K562 (cell line): Measurements from ENCODE around the gene WFDC1. TPM values are rescaled to one million over a fixed set of nuclear protein-coding genes. Genes with fewer than 3 reads are reported as not detected.

Source experiments
- ATAC-seq: fragments of 200-7000 bp; cut with Tn5 transposase; 3 replicates; pipeline ENCODE4 v1.9.1; 2020; ENCODE audit warnings: moderate library complexity
- BruUV-seq: library from RNA; stranded (reverse); fragments of 400-500 nt; replicated peaks from 2 replicates; lab custom pipeline; 2021; lab: Mats Ljungman, UMichigan
- CTCF ChIA-PET: fragments of 300-600 bp; formaldehyde crosslinking; extraction: SDS; loops from one replicate; lab custom pipeline; 2021; ENCODE audit warnings: low intra/inter-chr PET ratio; lab: Yijun Ruan, JAX
- POLR2A ChIA-PET: fragments of 300-600, 350-650 bp; sonication (Branson Sonifier 250); formaldehyde crosslinking; extraction: SDS; loops from one replicate; lab custom pipeline; 2021; ENCODE audit warnings: antibody characterized with exemption, inconsistent platforms; lab: Yijun Ruan, JAX
- DNase-seq, 4 experiments: peaks; one replicate each; pipeline versions ENCODE4 v3.0.0 to v3.0.0-alpha.2; 2011 to 2018; ENCODE audit warnings: low spot score in 3 of 4, mixed read lengths in 3 of 4; ENCODE audit errors: extremely low read depth in 1 of 4
- FAIRE-seq: peaks from 2 replicates; lab custom pipeline; 2011; peaks lifted over from hg19 to GRCh38; lab: Jason Lieb, UNC
- H2AFZ ChIP-seq: 2 replicates; pipeline ENCODE4 v1.6.0; 2011; ENCODE audit warnings: low read depth, low read length, control low read depth, inconsistent platforms
- H3K27ac ChIP-seq: fragments of 200-600 bp; 3 replicates; pipeline ENCODE4 v1.8.0; 2011; ENCODE audit warnings: low read depth, mild to moderate bottlenecking, control low read depth, inconsistent platforms, low read length, moderate library complexity, mixed read lengths; ENCODE audit errors: extremely low read depth
- H3K27me3 ChIP-seq, 2 experiments: fragments of 300-600 bp in 1 of 2; 2 replicates in 1 of 2; 3 replicates in 1 of 2; pipeline versions ENCODE4 v1.6.0 to v1.8.0; 2011; ENCODE audit warnings: inconsistent platforms in 2 of 2, low read length in 2 of 2, mild to moderate bottlenecking in 1 of 2, mixed read lengths in 1 of 2, moderate library complexity in 1 of 2; ENCODE audit not compliant: control insufficient read depth in 2 of 2, insufficient read depth in 2 of 2
- H3K36me3 ChIP-seq: fragments of 300-600 bp; 3 replicates; pipeline ENCODE4 v1.8.0; 2011; ENCODE audit warnings: mild to moderate bottlenecking, low read length, inconsistent platforms; ENCODE audit not compliant: control insufficient read depth, insufficient read depth
- H3K4me1 ChIP-seq, 2 experiments: fragments of 200-600 bp in 1 of 2; replicated peaks in 1 of 2; 2 replicates in 1 of 2; 3 replicates in 1 of 2; pipeline versions ENCODE4 v1.5.1 to v1.8.0; 2011; ENCODE audit warnings: inconsistent platforms in 2 of 2, low read length in 2 of 2, mild to moderate bottlenecking in 1 of 2, mixed read lengths in 1 of 2, moderate library complexity in 1 of 2; ENCODE audit not compliant: control insufficient read depth in 2 of 2, insufficient read depth in 2 of 2
- H3K4me2 ChIP-seq: 2 replicates; pipeline ENCODE4 v1.6.1; 2011; ENCODE audit warnings: low read length, control low read depth, inconsistent platforms, mixed read lengths; ENCODE audit not compliant: insufficient read depth
- H3K4me3 ChIP-seq: fragments of 200-600 bp; sonication (generic), shearing (Covaris generic); 2 replicates; pipeline ENCODE4 v1.5.1; 2016; ENCODE audit warnings: control low read depth, inconsistent platforms
- H3K79me2 ChIP-seq: fragments of 200-600 bp; 3 replicates; pipeline ENCODE4 v1.8.0; 2011; ENCODE audit warnings: low read length, inconsistent platforms; ENCODE audit not compliant: control insufficient read depth, insufficient read depth
- H3K9ac ChIP-seq, 2 experiments: 2 replicates each; pipeline versions ENCODE4 v1.6.0 to v1.6.1; 2011; ENCODE audit warnings: low read depth in 2 of 2, low read length in 2 of 2, control low read depth in 1 of 2, inconsistent platforms in 1 of 2, mild to moderate bottlenecking in 1 of 2, mixed read lengths in 1 of 2; ENCODE audit not compliant: insufficient read depth in 1 of 2
- H3K9me1 ChIP-seq: one replicate; pipeline ENCODE4 v1.6.0; 2011; ENCODE audit warnings: inconsistent platforms, mild to moderate bottlenecking, low read length, moderate library complexity; ENCODE audit not compliant: control insufficient read depth, insufficient read depth
- H3K9me3 ChIP-seq: replicated peaks from 2 replicates; pipeline ENCODE4 v1.5.1; 2011; ENCODE audit warnings: low read depth, low read length, inconsistent platforms; ENCODE audit not compliant: control insufficient read depth, insufficient read depth
- H4K20me1 ChIP-seq: replicated peaks from 2 replicates; pipeline ENCODE4 v1.6.1; 2011; ENCODE audit warnings: low read length, inconsistent platforms, mixed read lengths; ENCODE audit not compliant: control insufficient read depth, insufficient read depth
- BRCA1 ChIP-seq, 2 experiments: fragments of 450-650 bp in 1 of 2; sonication (generic) in 1 of 2; formaldehyde crosslinking in 1 of 2; IDR thresholded peaks; 2 replicates each; pipeline versions ENCODE4 v1.5.0 to v1.6.1; 2017 to 2020; ENCODE audit warnings: mild to moderate bottlenecking in 1 of 2, missing genetic modification reagents in 1 of 2
- CHD7 ChIP-seq: fragments of 200-600 bp; sonication (generic); IDR thresholded peaks from one replicate; pipeline ENCODE4 v1.6.1; 2012; ENCODE audit warnings: mild to moderate bottlenecking, low read depth, low read length, inconsistent platforms
- RBM17 ChIP-seq: fragments of 200-400 bp; formaldehyde crosslinking; IDR thresholded peaks from 2 replicates; pipeline ENCODE4 v1.6.1; 2017; ENCODE audit warnings: low read depth, mild to moderate bottlenecking, low read length, borderline replicate concordance
- U2AF2 ChIP-seq: fragments of 200-400 bp; formaldehyde crosslinking; optimal IDR thresholded peaks from 2 replicates; pipeline ENCODE3; 2017; ENCODE audit warnings: low read depth, mild to moderate bottlenecking, low read length
- USF2 ChIP-seq: sonication (generic); formaldehyde crosslinking; IDR thresholded peaks from 2 replicates; pipeline ENCODE4 v1.5.0; 2020; ENCODE audit warnings: missing genetic modification reagents
- ZNF121 ChIP-seq: sonication (generic); formaldehyde crosslinking; conservative IDR thresholded peaks from 2 replicates; pipeline ENCODE4 v1.8.0; 2022; ENCODE audit warnings: missing genetic modification reagents
- ZNF217 ChIP-seq: sonication (generic); formaldehyde crosslinking; IDR thresholded peaks from 2 replicates; pipeline ENCODE4 v1.8.0; 2022; ENCODE audit warnings: mild to moderate bottlenecking, missing genetic modification reagents
- ZNF24 ChIP-seq: fragments of 450-650 bp; IDR thresholded peaks from 2 replicates; pipeline ENCODE4 v1.6.1; 2016
- WGBS: fragments of 100-300 bp; shearing (Covaris generic); methylation state at CpG from one replicate; pipeline ENCODE4 v1.1.6; 2016; ENCODE audit warnings: low coverage, mixed read lengths; ENCODE audit not compliant: insufficient coverage; ENCODE audit errors: missing lambda C conversion rate; 5-methylcytosine and 5-hydroxymethylcytosine counted together
- in situ Hi-C: fragments of 300-500 bp; cut with MboI; formaldehyde crosslinking; loops from 4 replicates; pipeline ENCODE4 v1.15.0; 2018; ENCODE audit warnings: inconsistent platforms, mixed read lengths
- intact Hi-C: fragments of 100-400 bp; cut with micrococcal nuclease; formaldehyde crosslinking; loops from 2 replicates; pipeline ENCODE4 v1.14.2; 2022
- polyA plus RNA-seq, 8 experiments: library from polyadenylated mRNA; depleted of rRNA in 4 of 8; stranded (reverse) in 5 of 8; unstranded in 3 of 8; fragments of >200 nt; fragmentation: Nextera tagmentation in 2 of 8; fragmentation: Illumina TruSeq in 1 of 8; extraction: Ambion mirVana in 2 of 8; extraction: Trizol in 1 of 8; gene quantifications; 2 replicates each; pipeline versions ENCODE4 v1.2.1 to v1.2.3, GENCODE V29; 2011 to 2014; ENCODE audit warnings: inconsistent platforms in 1 of 8, missing spikeins in 1 of 8
- total RNA-seq, 7 experiments: library from RNA; depleted of rRNA in 6 of 7; stranded (reverse); fragments of >200 nt in 6 of 7; fragmentation: Illumina TruSeq in 2 of 7; extraction: Trizol in 2 of 7; gene quantifications; 2 replicates each; pipeline versions ENCODE4 v1.2.1 to v1.2.3, GENCODE V29; 2011 to 2021; ENCODE audit warnings: low replicate concordance in 1 of 7

WFDC1 gene
- total and polyA plus RNA-seq, 9 of the 15 experiments (the other 6 are each of a cell fraction or from before 2014, with no cell fraction given) = not detected

- H3K4me2 ChIP-seq = no peak overlapping the region
- intact Hi-C loops = no loop called here
- TF ChIP-seq U2AF2 (no peak), USF2 (CRISPR knock-in tag) (0 out of 2 replicates have a peak, but pooled peaks have one; percentile 13), ZNF217 (CRISPR knock-in tag) (no peak), ZNF24 (no peak), RBM17 (no peak), BRCA1 (IDR thresholded peaks at IDR 0.05) (no peak), BRCA1 (CRISPR knock-in tag; IDR thresholded peaks at IDR 0.05) (no peak), ZNF121 (CRISPR knock-in tag) (no peak), CHD7 (no peak)
- DNase-seq = no peak
- CTCF ChIA-PET = no interaction called here
- H3K27me3 ChIP-seq = peaks cover 43 to 54% of the 10 kb centered on the region in 2 experiments
- peaks cover 2% of the 10 kb centered on the region; the same call in 1 of the 2 replicates for H4K20me1 ChIP-seq
- POLR2A ChIA-PET = no interaction called here
- H3K79me2 ChIP-seq = no peaks in the 10 kb centered on the region
- no peak for ATAC-seq
- no peak for FAIRE-seq
- H2AFZ ChIP-seq = no peak overlapping the region
- no peaks in the 10 kb centered on the region for H3K9me1 ChIP-seq
- no TSS peak for BruUV-seq
- H3K4me3 ChIP-seq = no peak overlapping the region
- WGBS = under 1% methylated on average over 9 of the region's 9 CpGs
- H3K36me3 ChIP-seq = no peaks in the 10 kb centered on the region
- H3K9ac ChIP-seq = no peak overlapping the region
- H3K9me3 ChIP-seq = no peaks in the 10 kb centered on the region; the same call in 1 of the 2 replicates
- in situ Hi-C loops = no loop called here
- no peak overlapping the region for H3K27ac ChIP-seq
- no peaks in the 10 kb centered on the region for H3K4me1 ChIP-seq
Observed at GRCh38 chr16:84339766-84340165, 45.1 kb downstream of the WFDC1 start.
